IgD-negative memory B cell (primary cell): ENCODE results near the gene PCOLCE2. TPM values are rescaled to one million over a fixed set of nuclear protein-coding genes. Genes with fewer than 3 reads are reported as not detected.

Experiments used
- H3K27ac Mint-ChIP-seq, 3 donors: one replicate each; pipeline ENCODE4 v1.8.0; 2020 to 2022; ENCODE audit warnings: mild to moderate bottlenecking in 3 of 3, mixed read lengths in 3 of 3, moderate library complexity in 1 of 3
- H3K27me3 Mint-ChIP-seq: one replicate; pipeline ENCODE4 v1.8.0; 2021; ENCODE audit warnings: mixed read lengths
- H3K36me3 Mint-ChIP-seq: one replicate; pipeline ENCODE4 v1.8.0; 2020; ENCODE audit warnings: mild to moderate bottlenecking, mixed read lengths
- H3K4me1 Mint-ChIP-seq, 3 donors: one replicate each; pipeline ENCODE4 v1.8.0; 2020 to 2022; ENCODE audit warnings: mixed read lengths in 3 of 3, mild to moderate bottlenecking in 1 of 3
- H3K4me3 Mint-ChIP-seq, 4 donors: one replicate each; pipeline ENCODE4 v1.8.0; 2020 to 2022; ENCODE audit warnings: mild to moderate bottlenecking in 4 of 4, mixed read lengths in 4 of 4, moderate library complexity in 3 of 4
- H3K9me3 Mint-ChIP-seq, 3 donors: one replicate each; pipeline ENCODE4 v1.8.0; 2020 to 2021; ENCODE audit warnings: mixed read lengths in 3 of 3, mild to moderate bottlenecking in 1 of 3
- polyA plus RNA-seq: library from polyadenylated mRNA; unstranded; fragments of 300-500 nt; fragmentation: Illumina TruSeq; gene quantifications from one replicate; pipeline ENCODE4 v1.2.3, GENCODE V29; 2021

The PCOLCE2 gene
- polyA plus RNA-seq, 1 donor from 2014 or later: not detected

DNA sequence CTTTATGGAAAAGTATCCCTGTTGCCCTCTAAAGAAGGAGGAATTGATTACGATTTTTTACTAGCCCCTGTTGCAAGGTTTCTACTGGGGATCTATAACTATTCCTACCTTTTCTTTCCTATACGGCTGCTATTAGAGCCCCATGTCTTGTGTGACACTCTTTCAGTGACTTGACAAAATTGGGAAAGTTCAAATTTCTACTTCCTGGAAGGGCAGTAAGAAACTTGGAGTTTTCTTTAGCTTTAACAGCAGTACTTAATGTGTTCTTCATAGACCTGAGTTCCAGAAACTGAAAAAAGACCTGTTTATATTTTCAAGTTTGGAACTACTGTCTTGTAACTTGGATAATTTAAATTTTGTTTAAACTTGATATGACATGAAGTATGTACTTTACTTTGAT lies 110.3 kb downstream of the PCOLCE2 start:
- H3K27ac Mint-ChIP-seq: no peak overlapping the region

DNA sequence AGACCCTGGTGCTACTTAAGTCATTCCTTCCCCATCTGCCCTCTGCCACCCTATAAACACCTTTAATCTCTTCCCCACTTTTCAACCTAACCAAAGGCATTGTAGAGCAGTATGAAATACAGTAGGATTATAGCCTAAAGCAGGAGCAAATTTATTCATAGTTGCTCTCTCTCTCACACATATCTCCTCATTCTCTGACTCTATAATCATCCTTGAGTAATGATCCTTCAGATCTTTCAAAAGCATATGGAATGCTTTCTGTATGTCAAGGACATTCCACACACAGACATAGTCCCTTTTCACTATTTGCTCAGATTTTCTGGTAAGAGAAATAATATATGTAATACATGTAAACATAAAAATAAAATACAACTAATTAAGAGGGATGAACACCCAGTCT lies 111.0 kb downstream of the PCOLCE2 start:
- H3K27ac Mint-ChIP-seq: no peak overlapping the region
- H3K4me3 Mint-ChIP-seq: no peak overlapping the region
- H3K9me3 Mint-ChIP-seq: peaks cover 0 to 3% (median 0%) of the 10 kb centered on the region in 3 donors
- H3K4me1 Mint-ChIP-seq: no peaks in the 10 kb centered on the region
- H3K36me3 Mint-ChIP-seq: peaks cover 7% of the 10 kb centered on the region
- H3K27me3 Mint-ChIP-seq: no peaks in the 10 kb centered on the region

More for the DNA sequence above, 110.3 kb downstream of the PCOLCE2 start:
- no peaks in the 10 kb centered on the region for H3K4me1 Mint-ChIP-seq
- H3K36me3 Mint-ChIP-seq: peaks cover 4% of the 10 kb centered on the region
- H3K4me3 Mint-ChIP-seq: no peak overlapping the region
- H3K9me3 Mint-ChIP-seq: peaks cover 0 to 3% (median 0%) of the 10 kb centered on the region in 3 donors
- H3K27me3 Mint-ChIP-seq: no peaks in the 10 kb centered on the region

DNA sequence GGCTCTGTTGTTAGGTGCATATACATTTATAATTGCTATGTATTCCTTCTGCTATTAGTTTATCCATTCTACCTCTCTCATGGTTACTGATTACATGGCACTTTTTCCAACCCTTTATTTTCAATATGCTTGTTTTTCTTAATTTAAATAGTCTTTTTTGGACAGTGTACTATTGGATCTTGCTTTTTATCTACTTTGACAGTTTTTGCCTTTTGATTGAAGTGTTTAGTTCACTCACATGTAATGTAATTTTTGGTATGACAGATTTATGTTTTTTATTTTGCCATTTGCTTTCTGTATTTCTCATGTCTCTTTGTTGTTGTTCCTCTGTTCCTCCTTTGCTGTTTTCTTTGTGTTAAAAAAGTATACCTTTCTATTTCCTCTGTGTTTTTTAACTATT lies 120.5 kb downstream of the PCOLCE2 start:
- Mint-ChIP-seq H3K9me3 (peaks cover 0 to 17% (median 4%) of the 10 kb centered on the region in 3 donors), H3K27me3 (peaks cover 2% of the 10 kb centered on the region), H3K36me3 (peaks cover 15% of the 10 kb centered on the region), H3K4me1 (no peaks in the 10 kb centered on the region), H3K4me3 (no peak overlapping the region), H3K27ac (no peak overlapping the region)

Other genes with a start within 250 kb of the PCOLCE2 start
- gene TRPC1, start 165.0 kb downstream of the PCOLCE2 start, polyA plus RNA-seq: 0.45 TPM
- not detected for gene PAQR9, start 74.6 kb upstream of the PCOLCE2 start, polyA plus RNA-seq
- 114 TPM for gene U2SURP, start 112.5 kb upstream of the PCOLCE2 start, polyA plus RNA-seq
- gene CHST2, start 230.7 kb upstream of the PCOLCE2 start, polyA plus RNA-seq: 7.8 TPM